ENCODE measurements around the gene SLC51B. TPM values are rescaled to one million over a fixed set of nuclear protein-coding genes. Genes with fewer than 3 reads are reported as not detected.

Gene SLC51B
- total and polyA plus RNA-seq, 2 of the 4 experiments (the other 2 are of a cell fraction): not detected

GRCh38 chr15:65051266-65051665 is 6.1 kb downstream of the SLC51B start:
- no peaks in the 10 kb centered on the region for H3K36me3 ChIP-seq (ENCODE audit: control insufficient read depth, insufficient read depth, low read length)
- peak overlapping the region; percentile 77; the same call in 1 of the 3 replicates for H2BK15ac ChIP-seq (ENCODE audit: low read depth, low read length)
- peaks cover 25% of the 10 kb centered on the region for H3K9me1 ChIP-seq (ENCODE audit: insufficient read depth, low read length)
- H3K56ac ChIP-seq (ENCODE audit: extremely low read depth, insufficient read depth, low read length): no peak overlapping the region
- H2BK20ac ChIP-seq (ENCODE audit: low read depth, low read length): peak overlapping the region; percentile 27
- H3K9ac ChIP-seq (ENCODE audit: low read depth, low read length): no peak overlapping the region
- TF ChIP-seq CHD1 (IDR thresholded peaks at IDR 0.05; ENCODE audit: low read depth, low read length) (no peak), FOS (IDR thresholded peaks at IDR 0.05; ENCODE audit: low read depth, low read length) (no peak), RCOR1 (IDR thresholded peaks at IDR 0.05; ENCODE audit: insufficient replicate concordance, low read length) (no peak), MAZ (IDR thresholded peaks at IDR 0.05; ENCODE audit: borderline replicate concordance, low read depth, low read length) (no peak), BHLHE40 (IDR thresholded peaks at IDR 0.05; ENCODE audit: low read depth, low read length) (no peak), MXI1 (IDR thresholded peaks at IDR 0.05; ENCODE audit: borderline replicate concordance, low read depth, low read length) (no peak), ELK1 (IDR thresholded peaks at IDR 0.05; ENCODE audit: borderline replicate concordance, low read depth, low read length) (no peak), RFX5 (IDR thresholded peaks at IDR 0.05; ENCODE audit: low read depth, low read length) (no peak), CTCF (conservative IDR thresholded peaks at IDR 0.05; ENCODE audit: low read depth, low read length) (no peak), POLR2A (IDR thresholded peaks at IDR 0.05; ENCODE audit: low read depth, low read length) (no peak), RAD21 (IDR thresholded peaks at IDR 0.05; ENCODE audit: low read length) (no peak), USF2 (IDR thresholded peaks at IDR 0.05; ENCODE audit: low read depth, low read length) (no peak), NFE2L2 (IDR thresholded peaks at IDR 0.05; ENCODE audit: low read depth, low read length) (no peak), MAFK (IDR thresholded peaks at IDR 0.05; ENCODE audit: low read depth, low read length) (no peak), CEBPB (IDR thresholded peaks at IDR 0.05; ENCODE audit: low read depth, low read length) (no peak), SMC3 (IDR thresholded peaks at IDR 0.05; ENCODE audit: low read depth, low read length) (no peak)
- H3K27me3 ChIP-seq (ENCODE audit: control insufficient read depth, insufficient read depth, low read length): no peaks in the 10 kb centered on the region
- H3K4me3 ChIP-seq (ENCODE audit: insufficient read depth, low read depth, low read length): no peak overlapping the region
- peak overlapping the region; percentile 76 for H2AK9ac ChIP-seq (replicated peaks; ENCODE audit: low read depth, low read length, poor library complexity)
- H4K91ac ChIP-seq (ENCODE audit: insufficient read depth, low read depth, low read length): peak overlapping the region; percentile 65
- peak overlapping the region; percentile 62 for H2BK120ac ChIP-seq (ENCODE audit: low read depth, low read length)
- H3K4ac ChIP-seq (ENCODE audit: low read depth, low read length): peak overlapping the region; percentile 59
- no peaks in the 10 kb centered on the region; a peak in 1 of 4 replicates for H3K79me1 ChIP-seq (ENCODE audit: low read depth in 1 of 2, low read length in 2 of 2)
- H3K9me3 ChIP-seq (ENCODE audit: control insufficient read depth, insufficient read depth, low read length): no peaks in the 10 kb centered on the region
- H3K23ac ChIP-seq (ENCODE audit: low read depth, low read length): no peak overlapping the region
- H3K14ac ChIP-seq (replicated peaks; ENCODE audit: low read depth, low read length): peak overlapping the region; percentile 14; the same call in 1 of the 2 replicates
- H3K4me1 ChIP-seq (ENCODE audit: control insufficient read depth, insufficient read depth, low read length): peaks cover 24% of the 10 kb centered on the region
- H2AK5ac ChIP-seq (ENCODE audit: low read depth, low read length): peak overlapping the region; percentile 92
- intact Hi-C loops (cut with micrococcal nuclease) (no loop called here), in situ Hi-C loops (cut with MboI; ENCODE audit: low sequenced_read_pairs) (loop anchor here (5.0 kb wide), 1 partner anchor 36 kb away; no protein-coding TSS in a partner anchor), dilution Hi-C loops (cut with HindIII; ENCODE audit: low sequenced_read_pairs, unreplicated experiment) (no loop called here)
- 70% methylated on average over 2 of the region's 2 CpGs; no CpG with 5 or more reads in 1 of the 2 experiments for WGBS, 2 experiments (ENCODE audit: extremely low coverage in 2 of 2, insufficient read length in 1 of 2)
- H4K8ac ChIP-seq (ENCODE audit: low read depth in 2 of 2, low read length in 2 of 2): no peak overlapping the region; a peak in 1 of 4 replicates
- no peak for ATAC-seq (ENCODE audit: low read depth)
- CTCF ChIA-PET: interaction anchor here (1.1 to 1.3 kb wide), 2 partner anchors 17 to 50 kb away, joined by 4 to 5 read pairs; no protein-coding TSS in a partner anchor
- no TSS peak for BruUV-seq (replicated peaks)
- H3K18ac ChIP-seq (ENCODE audit: low read depth, low read length): peak overlapping the region; percentile 49
- peak overlapping the region; percentile 62 for H2BK5ac ChIP-seq (ENCODE audit: low read depth, low read length, poor library complexity, severe bottlenecking)
- no peak overlapping the region for H3K4me2 ChIP-seq (ENCODE audit: low read depth, low read length)
- no peak overlapping the region for H2AFZ ChIP-seq (replicated peaks; ENCODE audit: low read length, poor library complexity)
- no peaks in the 10 kb centered on the region for H4K20me1 ChIP-seq (ENCODE audit: insufficient read depth, low read length)
- DNase-seq: no peak
- POLR2A ChIA-PET (ENCODE audit: unreplicated experiment): no interaction called here
- H4K5ac ChIP-seq (ENCODE audit: low read depth, low read length): peak overlapping the region; percentile 53
- no peak overlapping the region for H3K27ac ChIP-seq (ENCODE audit: insufficient read depth, low read length)

All from IMR-90 (cell line).